Stimulated activated naive CD4-positive, alpha-beta T cell (primary cell): ENCODE data around the gene NNT.
A peak's percentile ranks its signal among the peaks of the same experiment; 100 is the strongest.
"Not testable (repeated sequence)": the region's sequence is repeated elsewhere in the genome, so short reads cannot be mapped to it uniquely, and the experiment has no call there.

Experiments
- DNase-seq, 6 experiments: peaks; one replicate each; lab custom pipeline; 2025; lab: John Stamatoyannopoulos, UW

The NNT gene

GRCh38 chr5:43602461-43603343 lies at the start of gene NNT:
Gene NNT (plus strand): TSS chr5:43603180. CDS start chr5:43609196, 6,016 bp downstream.
- DNase-seq = peak; percentile 52 to 76 (median 72)

GRCh38 chr5:43553381-43553780 lies 49.6 kb upstream of the NNT start:
- no peak for DNase-seq

- DNase-seq = no peak
Measured at GRCh38 chr5:43554497-43554896, 48.5 kb upstream of the NNT start.

GRCh38 chr5:43555895-43556606 lies 46.9 kb upstream of the NNT start:
- DNase-seq = peak in 5 of 6 experiments; percentile 22 to 75 (median 47)

- not testable (repeated sequence) for DNase-seq
Measured at GRCh38 chr5:43556607-43556856, 46.4 kb upstream of the NNT start.

- peak; percentile 70 to 96 (median 85) for DNase-seq
Measured at GRCh38 chr5:43556857-43557542, 46.0 kb upstream of the NNT start, which contains the start of gene PAIP1. Gene PAIP1 (minus strand): TSS chr5:43557077. CDS start chr5:43556846, 231 bp downstream.

- DNase-seq = no peak
Measured at GRCh38 chr5:43560128-43560527, 42.9 kb upstream of the NNT start.

- no peak for DNase-seq
Measured at GRCh38 chr5:43561356-43561755, 41.6 kb upstream of the NNT start.

GRCh38 chr5:43563321-43563720 lies 39.7 kb upstream of the NNT start:
- DNase-seq = no peak

- no peak for DNase-seq
Measured at GRCh38 chr5:43564289-43564850, 38.6 kb upstream of the NNT start.

- DNase-seq = no peak
Measured at GRCh38 chr5:43565043-43565442, 37.9 kb upstream of the NNT start.

GRCh38 chr5:43567967-43568366 lies 35.0 kb upstream of the NNT start:
- no peak for DNase-seq

GRCh38 chr5:43569236-43569746 lies 33.7 kb upstream of the NNT start:
- no peak for DNase-seq

GRCh38 chr5:43570450-43571158 lies 32.4 kb upstream of the NNT start:
- no peak for DNase-seq

- DNase-seq = no peak
Measured at GRCh38 chr5:43571237-43571636, 31.7 kb upstream of the NNT start.

- DNase-seq = no peak
Measured at GRCh38 chr5:43572357-43572756, 30.6 kb upstream of the NNT start.

- DNase-seq = no peak
Measured at GRCh38 chr5:43573058-43573457, 29.9 kb upstream of the NNT start.

GRCh38 chr5:43580402-43581210 lies 22.4 kb upstream of the NNT start:
- not testable (repeated sequence) for DNase-seq

GRCh38 chr5:43581398-43581797 lies 21.6 kb upstream of the NNT start:
- DNase-seq = no peak
